Ovary (tissue), 9 donors: ENCODE measurements around the gene ASAP2. TPM values are rescaled to one million over a fixed set of nuclear protein-coding genes. Genes with fewer than 3 reads are reported as not detected.

ENCODE experiments used
- DNase-seq, 5 donors: peaks; one replicate each; pipeline ENCODE4 v3.0.0-alpha.2; 2019 to 2020
- H3K27ac ChIP-seq, 2 donors: fragments of 200-600 bp; one replicate each; pipeline versions ENCODE4 v1.5.1 to v1.8.0; 2019 to 2022
- H3K27me3 ChIP-seq: fragments of 200-600 bp; one replicate; pipeline ENCODE4 v1.8.0; 2022
- H3K36me3 ChIP-seq: fragments of 200-600 bp; sonication (generic); one replicate; pipeline ENCODE4 v1.5.1; 2019
- H3K4me1 ChIP-seq: one replicate; pipeline ENCODE4 v1.8.1; 2013; ENCODE audit warnings: mild to moderate bottlenecking, moderate library complexity; ENCODE audit not compliant: insufficient read depth
- H3K4me3 ChIP-seq: fragments of 200-600 bp; sonication (generic); one replicate; pipeline ENCODE4 v1.5.1; 2017
- H3K9me3 ChIP-seq, 2 donors: fragments of 200-600 bp in 1 of 2; sonication (generic) in 1 of 2; one replicate each; pipeline versions ENCODE4 v1.5.1 to v1.8.1; 2013 to 2019; ENCODE audit warnings: mild to moderate bottlenecking in 1 of 2, moderate library complexity in 1 of 2
- EP300 ChIP-seq: sonication (generic); formaldehyde crosslinking; IDR thresholded peaks from one replicate; pipeline ENCODE4 v1.6.1; 2017; ENCODE audit warnings: antibody characterized with exemption
- POLR2A ChIP-seq: fragments of 450-650 bp; IDR thresholded peaks from one replicate; pipeline ENCODE4 v1.6.1; 2017; ENCODE audit warnings: antibody characterized with exemption, mild to moderate bottlenecking, moderate library complexity
- WGBS, 3 donors: extraction: QIAGEN DNeasy Blood & Tissue Kit in 1 of 3; methylation state at CpG; one replicate each; pipeline versions ENCODE4 v1.1.5 to v1.1.7; 2013 to 2017; 5-methylcytosine and 5-hydroxymethylcytosine counted together
- intact Hi-C, 4 donors: fragments of 100-400 bp; cut with DNase I; formaldehyde crosslinking; loops; one replicate each; pipeline versions ENCODE4 v1.11.0 to v1.15.1; 2022 to 2023
- polyA plus RNA-seq, 2 donors: library from polyadenylated mRNA; stranded (reverse); fragments of 200-250 nt in 1 of 2; fragments of 350-450 nt in 1 of 2; fragmentation: Illumina TruSeq in 1 of 2; extraction: RNeasy Lipid Tissue Mini Kit (QIAGEN cat#74804) in 1 of 2; gene quantifications; one replicate each; pipeline ENCODE4 v1.2.3, GENCODE V29; 2013 to 2014
- total RNA-seq, 7 donors: library from RNA; depleted of rRNA in 2 of 7; stranded (reverse); fragments of >200 nt in 2 of 7; fragmentation: NEBNext Ultra II Directional in 3 of 7; extraction: Animal tissue kit (Norgen Biotek cat#: 25700) in 3 of 7; gene quantifications; one replicate each; pipeline versions ENCODE4 v1.1.0 to v1.2.4, GENCODE V29; 2016 to 2023
- TF ChIP-seq, protein P1 (sequence below), 3 donors: fragments of 450-650 bp in 2 of 3; fragments of 200-600 bp in 1 of 3; IDR thresholded peaks; one replicate each; pipeline versions ENCODE4 v1.5.1 to v1.8.0; 2016 to 2022; ENCODE audit warnings: antibody characterized with exemption in 3 of 3, mild to moderate bottlenecking in 1 of 3
- donor health status: DM: no; HTN: no; CAD: no; lungs with moderate emphysema.
- donor health status: DM: no; HTN: no; CAD: no.
- donor health status: Bipolar disorder and iron deficiency.
- donor health status: DM: yes; HTN: yes; CAD: no.
- donor health status: DM: no; HTN: no; CAD: no.
- donor health status: DM: yes; HTN: yes; CAD: no.

The ASAP2 gene
- total and polyA plus RNA-seq, 9 donors: 10.3 to 22.7 (median 15.5) TPM

- intact Hi-C loops: no loop called here
These were observed 26.9 kb upstream of the ASAP2 start for GRCh38 chr2:9179572-9180201.

DNA sequence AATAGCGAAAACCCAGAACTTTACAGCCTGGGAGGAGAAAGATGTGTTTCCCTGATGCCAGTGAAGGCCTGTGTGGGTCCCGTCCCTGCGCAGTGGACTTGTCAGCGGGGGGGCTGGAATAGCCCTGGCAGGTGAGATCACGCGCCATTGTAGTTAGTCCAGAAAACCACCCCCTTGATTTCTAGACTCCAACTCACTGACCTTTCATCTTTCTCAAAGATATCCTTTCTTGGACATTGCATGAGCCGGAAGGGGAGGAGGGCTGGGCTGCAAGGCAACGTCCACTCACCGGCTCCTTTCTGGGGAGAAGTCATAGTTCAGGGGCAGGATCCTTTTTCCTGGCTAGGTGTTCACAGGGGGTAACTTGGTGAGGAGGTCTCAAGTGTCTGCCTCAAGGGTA lies 22.3 kb upstream of the ASAP2 start:
- H3K27ac ChIP-seq: no peak overlapping the region
- H3K4me1 ChIP-seq: peaks cover 6% of the 10 kb centered on the region
- intact Hi-C loops: no loop called here
- H3K4me3 ChIP-seq: no peak overlapping the region
- H3K36me3 ChIP-seq: no peaks in the 10 kb centered on the region
- no peaks in the 10 kb centered on the region for H3K9me3 ChIP-seq
- no peaks in the 10 kb centered on the region for H3K27me3 ChIP-seq
- no peak for TF ChIP-seq EP300
- TF ChIP-seq, protein P1, sequence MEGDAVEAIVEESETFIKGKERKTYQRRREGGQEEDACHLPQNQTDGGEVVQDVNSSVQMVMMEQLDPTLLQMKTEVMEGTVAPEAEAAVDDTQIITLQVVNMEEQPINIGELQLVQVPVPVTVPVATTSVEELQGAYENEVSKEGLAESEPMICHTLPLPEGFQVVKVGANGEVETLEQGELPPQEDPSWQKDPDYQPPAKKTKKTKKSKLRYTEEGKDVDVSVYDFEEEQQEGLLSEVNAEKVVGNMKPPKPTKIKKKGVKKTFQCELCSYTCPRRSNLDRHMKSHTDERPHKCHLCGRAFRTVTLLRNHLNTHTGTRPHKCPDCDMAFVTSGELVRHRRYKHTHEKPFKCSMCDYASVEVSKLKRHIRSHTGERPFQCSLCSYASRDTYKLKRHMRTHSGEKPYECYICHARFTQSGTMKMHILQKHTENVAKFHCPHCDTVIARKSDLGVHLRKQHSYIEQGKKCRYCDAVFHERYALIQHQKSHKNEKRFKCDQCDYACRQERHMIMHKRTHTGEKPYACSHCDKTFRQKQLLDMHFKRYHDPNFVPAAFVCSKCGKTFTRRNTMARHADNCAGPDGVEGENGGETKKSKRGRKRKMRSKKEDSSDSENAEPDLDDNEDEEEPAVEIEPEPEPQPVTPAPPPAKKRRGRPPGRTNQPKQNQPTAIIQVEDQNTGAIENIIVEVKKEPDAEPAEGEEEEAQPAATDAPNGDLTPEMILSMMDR (IDR thresholded peaks at IDR 0.05): no peak
- no peak for TF ChIP-seq POLR2A
- WGBS, 3 donors: 83 to 90% (median 86%) methylated on average over 9 of the region's 9 CpGs
- no peak for DNase-seq

More at GRCh38 chr2:9179572-9180201, 26.9 kb upstream of the ASAP2 start:
- 36 to 42% (median 37%) methylated on average over 9 of the region's 9 CpGs for WGBS, 3 donors
- peak overlapping the region in 1 of 2 donors; percentile 68 for H3K27ac ChIP-seq
- no peak for TF ChIP-seq POLR2A
- TF ChIP-seq EP300: no peak
- TF ChIP-seq, protein P1 (IDR thresholded peaks at IDR 0.05): no peak
- H3K4me3 ChIP-seq: no peak overlapping the region
- H3K9me3 ChIP-seq: no peaks in the 10 kb centered on the region
- H3K4me1 ChIP-seq: peaks cover 14% of the 10 kb centered on the region
- no peaks in the 10 kb centered on the region for H3K36me3 ChIP-seq
- DNase-seq: peak in 4 of 5 donors; percentile 23 to 66 (median 30)
- no peaks in the 10 kb centered on the region for H3K27me3 ChIP-seq

DNA sequence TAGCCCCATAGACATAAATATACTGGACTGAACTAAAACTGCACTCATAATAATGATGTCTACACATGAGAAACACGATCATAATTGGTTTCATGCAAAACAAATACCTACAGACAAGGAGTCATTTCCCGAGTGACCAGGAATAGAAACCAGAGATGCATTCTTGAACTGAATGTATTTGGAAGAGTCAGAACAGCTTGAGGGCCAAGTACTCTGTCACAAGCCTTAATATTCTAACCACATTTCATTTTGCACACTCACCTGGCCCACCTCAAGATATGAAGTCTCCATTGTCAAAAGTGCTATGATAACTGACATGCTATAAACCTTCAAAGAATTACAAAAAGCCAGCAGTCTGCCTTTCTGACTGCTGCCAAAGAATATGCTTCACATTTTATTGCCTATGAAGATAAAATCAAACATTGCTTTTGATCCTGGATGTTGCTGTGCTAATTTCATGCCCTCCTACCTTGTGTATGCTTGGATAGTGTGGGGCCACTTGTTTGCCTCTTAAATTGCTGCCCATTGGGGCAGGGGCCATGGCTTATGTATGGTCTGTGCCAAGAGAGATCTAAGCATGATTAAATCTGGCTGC lies 18.9 kb upstream of the ASAP2 start:
- no peak for TF ChIP-seq EP300
- intact Hi-C loops: no loop called here
- WGBS, 3 donors: 61 to 68% (median 67%) methylated on average over 2 of the region's 2 CpGs
- no peaks in the 10 kb centered on the region for H3K27me3 ChIP-seq
- H3K36me3 ChIP-seq: no peaks in the 10 kb centered on the region
- no peak overlapping the region for H3K27ac ChIP-seq
- H3K9me3 ChIP-seq: no peaks in the 10 kb centered on the region
- H3K4me3 ChIP-seq: no peak overlapping the region
- H3K4me1 ChIP-seq: peaks cover 7% of the 10 kb centered on the region
- no peak for DNase-seq

DNA sequence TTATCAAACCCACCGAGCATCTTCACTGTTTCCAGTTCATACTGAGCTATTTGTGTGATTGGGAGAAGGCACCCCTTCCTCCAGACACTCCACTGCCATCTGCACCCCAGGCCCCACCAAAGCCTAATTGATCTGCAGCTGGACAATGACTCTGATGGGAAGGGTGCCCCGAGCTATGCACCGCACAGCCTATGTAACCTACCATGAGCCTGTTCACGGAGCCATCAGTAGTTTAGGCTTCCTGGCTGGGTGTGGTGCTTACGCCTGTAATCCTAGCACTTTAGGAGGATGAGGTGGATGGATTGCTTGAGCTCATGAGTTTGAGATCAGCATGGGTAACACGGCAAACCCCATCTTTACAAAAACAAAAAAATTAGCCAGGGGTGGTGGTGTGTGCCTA lies 17.8 kb upstream of the ASAP2 start:
- Histone ChIP-seq H3K27me3 (no peaks in the 10 kb centered on the region), H3K36me3 (no peaks in the 10 kb centered on the region), H3K9me3 (no peaks in the 10 kb centered on the region), H3K4me1 (peaks cover 7% of the 10 kb centered on the region), H3K27ac (no peak overlapping the region), H3K4me3 (no peak overlapping the region)
- WGBS, 3 donors: 87 to 95% (median 94%) methylated on average over 6 of the region's 6 CpGs
- no peak for DNase-seq
- intact Hi-C loops: no loop called here
- TF ChIP-seq EP300: no peak
- no peak for TF ChIP-seq POLR2A
- TF ChIP-seq, protein P1 (IDR thresholded peaks at IDR 0.05): no peak

DNA sequence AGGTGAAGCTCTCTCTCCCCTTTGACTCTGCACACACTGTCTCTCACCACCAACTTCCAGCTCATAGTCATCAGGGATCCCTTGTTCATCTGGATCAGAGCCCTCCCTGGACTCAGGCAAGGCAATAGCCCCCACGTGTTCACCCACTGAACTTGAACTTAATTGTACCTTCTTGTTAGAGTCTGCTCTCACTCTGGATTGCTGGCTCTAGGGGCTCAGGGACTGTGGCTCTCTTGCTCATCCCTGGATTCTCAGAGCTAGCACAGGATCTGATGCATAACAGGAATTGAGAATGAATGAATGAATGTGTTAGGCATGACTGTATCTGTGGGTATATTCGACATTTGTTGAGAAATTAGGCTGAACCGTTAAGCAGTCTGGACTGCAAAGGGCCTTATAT lies 16.7 kb upstream of the ASAP2 start:
- TF ChIP-seq, protein P1 (IDR thresholded peaks at IDR 0.05): no peak
- no peak for TF ChIP-seq POLR2A
- no peak for TF ChIP-seq EP300
- Histone ChIP-seq H3K36me3 (no peaks in the 10 kb centered on the region), H3K4me1 (peaks cover 7% of the 10 kb centered on the region), H3K27ac (no peak overlapping the region), H3K27me3 (no peaks in the 10 kb centered on the region), H3K9me3 (no peaks in the 10 kb centered on the region), H3K4me3 (no peak overlapping the region)
- DNase-seq: no peak
- 80 to 84% (median 83%) methylated on average over 3 of the region's 3 CpGs for WGBS, 3 donors
- intact Hi-C loops: no loop called here
